GM23338 (cell line): ENCODE results near the gene VPS35. TPM values are rescaled to one million over a fixed set of nuclear protein-coding genes. Genes with fewer than 3 reads are reported as not detected.
"Not testable (repeated sequence)": the region's sequence is repeated elsewhere in the genome, so short reads cannot be mapped to it uniquely, and the experiment has no call there.

Source experiments
- ATAC-seq: fragments of 200-7000 bp; cut with Tn5 transposase; 3 replicates; pipeline ENCODE4 v1.9.1; 2020
- DNase-seq: peaks from one replicate; pipeline ENCODE4 v3.0.0-alpha.2; 2015; ENCODE audit warnings: low spot score
- H2AFZ ChIP-seq: fragments of 200-600 bp; sonication (generic); 2 replicates; pipeline ENCODE4 v1.8.0; 2016; ENCODE audit warnings: antibody characterized with exemption, mild to moderate bottlenecking, moderate library complexity
- H3F3A ChIP-seq: fragments of 200-600 bp; sonication (generic); replicated peaks from 2 replicates; pipeline ENCODE4 v1.8.0; 2017; ENCODE audit warnings: antibody characterized with exemption, mixed run types, low read depth
- H3K27ac ChIP-seq: fragments of 200-600 bp; sonication (generic); 2 replicates; pipeline ENCODE4 v1.6.1; 2016; ENCODE audit warnings: low read depth
- H3K27me3 ChIP-seq: fragments of 200-600 bp; sonication (generic); 2 replicates; pipeline ENCODE4 v1.8.0; 2016; ENCODE audit warnings: mild to moderate bottlenecking, mixed run types, moderate library complexity; ENCODE audit not compliant: insufficient read depth
- H3K36me3 ChIP-seq: fragments of 200-600 bp; sonication (generic); 2 replicates; pipeline ENCODE4 v1.8.0; 2016; ENCODE audit warnings: mild to moderate bottlenecking; ENCODE audit not compliant: insufficient read depth
- H3K4me1 ChIP-seq: fragments of 200-600 bp; sonication (generic); 2 replicates; pipeline ENCODE4 v1.8.0; 2016; ENCODE audit warnings: mild to moderate bottlenecking, moderate library complexity; ENCODE audit not compliant: insufficient read depth
- H3K4me2 ChIP-seq: fragments of 200-600 bp; sonication (generic); 2 replicates; pipeline ENCODE4 v1.7.1; 2017; ENCODE audit warnings: mixed run types
- H3K4me3 ChIP-seq: fragments of 200-600 bp; sonication (generic); 2 replicates; pipeline ENCODE4 v1.6.1; 2016; ENCODE audit warnings: mixed run types
- H3K79me2 ChIP-seq: fragments of 200-600 bp; sonication (generic); replicated peaks from 2 replicates; pipeline ENCODE4 v1.8.0; 2017; ENCODE audit warnings: mild to moderate bottlenecking; ENCODE audit not compliant: insufficient read depth
- H3K9me2 ChIP-seq: fragments of 200-600 bp; sonication (generic); 2 replicates; pipeline ENCODE4 v1.8.0; 2017; ENCODE audit not compliant: insufficient read depth
- H4K20me1 ChIP-seq: fragments of 200-600 bp; sonication (generic); replicated peaks from 2 replicates; pipeline ENCODE4 v1.8.0; 2017; ENCODE audit warnings: mild to moderate bottlenecking; ENCODE audit not compliant: insufficient read depth
- H3K27ac Mint-ChIP-seq: 2 replicates; pipeline ENCODE4 v1.8.0; 2020; ENCODE audit warnings: inconsistent platforms, mild to moderate bottlenecking, moderate library complexity, mixed read lengths
- H3K27me3 Mint-ChIP-seq: 3 replicates; pipeline ENCODE4 v1.8.0; 2022; ENCODE audit warnings: low read depth, mild to moderate bottlenecking, moderate library complexity, mixed read lengths, inconsistent platforms; ENCODE audit not compliant: insufficient read depth, poor library complexity
- H3K36me3 Mint-ChIP-seq: 3 replicates; pipeline ENCODE4 v1.8.0; 2021; ENCODE audit warnings: low read depth, mild to moderate bottlenecking, inconsistent platforms, moderate library complexity, mixed read lengths
- H3K4me1 Mint-ChIP-seq: 3 replicates; pipeline ENCODE4 v1.8.0; 2020; ENCODE audit warnings: mild to moderate bottlenecking, inconsistent platforms, mixed read lengths
- H3K4me3 Mint-ChIP-seq: 3 replicates; pipeline ENCODE4 v1.8.0; 2021; ENCODE audit warnings: moderate library complexity, mild to moderate bottlenecking, inconsistent platforms, mixed read lengths
- H3K9me3 Mint-ChIP-seq: 3 replicates; pipeline ENCODE4 v1.8.0; 2020; ENCODE audit warnings: moderate library complexity, mild to moderate bottlenecking, inconsistent platforms, mixed read lengths
- EZH2 ChIP-seq: fragments of 200-600 bp; sonication (generic); IDR thresholded peaks from one replicate; pipeline ENCODE4 v1.8.0; 2017; ENCODE audit warnings: antibody characterized with exemption, mild to moderate bottlenecking, low read depth; ENCODE audit not compliant: unreplicated experiment
- JUNB ChIP-seq: IDR thresholded peaks from one replicate; pipeline ENCODE4 v1.6.1; 2016; ENCODE audit warnings: antibody characterized with exemption; ENCODE audit not compliant: unreplicated experiment
- ZNF331 ChIP-seq: fragments of 250-450 bp; sonication (Bioruptor Pico); IDR thresholded peaks from 2 replicates; pipeline ENCODE4 v1.5.0; 2020; ENCODE audit warnings: low read depth, mild to moderate bottlenecking, moderate library complexity
- polyA plus RNA-seq: library from polyadenylated mRNA; unstranded; fragments of >200 nt; fragmentation: Nextera tagmentation; extraction: Ambion mirVana; gene quantifications from 2 replicates; pipeline ENCODE4 v1.2.1, GENCODE V29; 2016
- total RNA-seq: library from RNA; depleted of rRNA; stranded (reverse); fragments of >200 nt; shearing (Covaris generic); gene quantifications from 2 replicates; pipeline ENCODE4 v1.2.3, GENCODE V29; 2014
- TF ChIP-seq, protein P1 (sequence below), 2 experiments: fragments of 200-600 bp in 1 of 2; sonication (generic) in 1 of 2; conservative IDR thresholded peaks; 2 replicates each; pipeline versions ENCODE4 v1.5.1 to v1.6.1; 2016 to 2017; ENCODE audit warnings: antibody characterized with exemption in 2 of 2, low read depth in 2 of 2, mild to moderate bottlenecking in 2 of 2, moderate library complexity in 1 of 2
- TF ChIP-seq, protein P2 (sequence below): IDR thresholded peaks from one replicate; pipeline ENCODE4 v1.6.1; 2018; ENCODE audit warnings: antibody characterized with exemption; ENCODE audit not compliant: unreplicated experiment
- TF ChIP-seq, protein P3 (sequence below): fragments of 250-450 bp; sonication (Bioruptor Pico); IDR thresholded peaks from 2 replicates; pipeline ENCODE4 v1.5.0; 2020; ENCODE audit warnings: mild to moderate bottlenecking, moderate library complexity
- TF ChIP-seq, protein P4 (sequence below): IDR thresholded peaks from 2 replicates; pipeline ENCODE4 v1.6.1; 2016; ENCODE audit warnings: antibody characterized with exemption

Gene VPS35
- total and polyA plus RNA-seq, 2 experiments from 2014 or later: 31.1 to 40.0 TPM

DNA sequence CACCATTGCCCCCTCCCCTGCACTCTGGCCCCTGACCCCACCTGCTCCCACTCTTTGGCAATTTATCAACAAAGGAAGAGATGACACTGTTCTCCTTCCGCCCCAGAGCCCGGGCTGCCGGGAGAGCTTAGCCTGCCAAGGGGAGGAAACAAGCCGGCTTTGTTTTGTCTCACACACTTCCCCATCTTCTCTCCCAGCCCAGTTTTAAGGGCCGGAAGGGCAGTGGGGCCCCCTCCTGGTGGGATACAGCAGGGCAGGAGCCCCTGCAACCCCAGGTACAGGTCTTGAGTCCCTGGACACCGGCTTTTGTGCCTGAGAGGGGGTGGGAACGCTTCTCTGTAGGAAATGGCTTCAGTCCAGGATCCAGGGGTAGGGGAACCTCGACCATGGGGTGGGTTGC lies 65.7 kb downstream of the VPS35 start:
- not testable (repeated sequence) for H3F3A ChIP-seq, H3K27ac Mint-ChIP-seq, H4K20me1 ChIP-seq, H3K9me3 Mint-ChIP-seq, H3K36me3 Mint-ChIP-seq, H3K4me3 Mint-ChIP-seq, H3K4me3 ChIP-seq, H3K36me3 ChIP-seq, DNase-seq, H2AFZ ChIP-seq, H3K9me2 ChIP-seq, H3K4me2 ChIP-seq, H3K27me3 Mint-ChIP-seq, H3K4me1 Mint-ChIP-seq, H3K27me3 ChIP-seq, H3K27ac ChIP-seq
- H3K79me2 ChIP-seq: peaks cover 33% of the 10 kb centered on the region
- H3K4me1 ChIP-seq: peaks cover 11% of the 10 kb centered on the region
- TF ChIP-seq, protein P1, sequence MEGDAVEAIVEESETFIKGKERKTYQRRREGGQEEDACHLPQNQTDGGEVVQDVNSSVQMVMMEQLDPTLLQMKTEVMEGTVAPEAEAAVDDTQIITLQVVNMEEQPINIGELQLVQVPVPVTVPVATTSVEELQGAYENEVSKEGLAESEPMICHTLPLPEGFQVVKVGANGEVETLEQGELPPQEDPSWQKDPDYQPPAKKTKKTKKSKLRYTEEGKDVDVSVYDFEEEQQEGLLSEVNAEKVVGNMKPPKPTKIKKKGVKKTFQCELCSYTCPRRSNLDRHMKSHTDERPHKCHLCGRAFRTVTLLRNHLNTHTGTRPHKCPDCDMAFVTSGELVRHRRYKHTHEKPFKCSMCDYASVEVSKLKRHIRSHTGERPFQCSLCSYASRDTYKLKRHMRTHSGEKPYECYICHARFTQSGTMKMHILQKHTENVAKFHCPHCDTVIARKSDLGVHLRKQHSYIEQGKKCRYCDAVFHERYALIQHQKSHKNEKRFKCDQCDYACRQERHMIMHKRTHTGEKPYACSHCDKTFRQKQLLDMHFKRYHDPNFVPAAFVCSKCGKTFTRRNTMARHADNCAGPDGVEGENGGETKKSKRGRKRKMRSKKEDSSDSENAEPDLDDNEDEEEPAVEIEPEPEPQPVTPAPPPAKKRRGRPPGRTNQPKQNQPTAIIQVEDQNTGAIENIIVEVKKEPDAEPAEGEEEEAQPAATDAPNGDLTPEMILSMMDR (conservative IDR thresholded peaks at IDR 0.05; ENCODE audit: low read depth in 2 of 2): peak in 1 of 2 experiments; percentile 32; a peak in 2 of 4 replicates
- ATAC-seq: peak; percentile 85

DNA sequence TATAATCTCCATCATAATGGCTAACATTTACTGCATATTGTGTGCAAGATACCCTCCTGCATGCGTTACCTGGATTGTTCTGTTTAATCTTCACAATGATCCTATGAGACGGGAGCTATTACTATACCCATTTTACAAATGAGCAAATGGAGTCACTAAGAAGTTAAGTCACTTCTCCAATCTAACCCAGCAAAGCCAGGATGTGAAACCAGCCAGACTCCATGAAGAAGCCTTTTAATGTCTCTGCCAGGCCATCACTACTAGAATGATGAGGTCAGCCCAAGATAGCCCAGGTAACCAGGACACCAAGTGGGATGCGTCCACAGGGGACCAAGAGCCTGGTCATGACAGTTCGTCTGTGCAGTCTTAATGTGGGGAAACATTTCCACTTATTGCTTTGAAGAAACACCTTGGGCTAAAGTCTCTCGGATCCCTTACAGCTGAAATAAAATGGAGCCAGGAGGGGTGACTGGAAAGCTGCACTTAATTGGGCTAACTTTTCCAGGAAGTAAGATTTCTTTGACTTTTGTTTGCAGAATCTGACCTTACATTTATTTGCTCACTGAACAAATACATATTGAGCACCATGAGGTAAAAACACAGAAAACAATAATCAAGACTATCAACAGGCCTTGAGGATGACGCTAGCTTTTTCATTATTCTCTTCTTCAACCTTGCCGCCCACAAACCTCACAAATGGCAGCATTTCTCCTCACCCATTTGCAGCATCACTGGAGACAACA lies 66.9 kb downstream of the VPS35 start:
- H3K27ac ChIP-seq: no peak overlapping the region
- TF ChIP-seq, protein P2, sequence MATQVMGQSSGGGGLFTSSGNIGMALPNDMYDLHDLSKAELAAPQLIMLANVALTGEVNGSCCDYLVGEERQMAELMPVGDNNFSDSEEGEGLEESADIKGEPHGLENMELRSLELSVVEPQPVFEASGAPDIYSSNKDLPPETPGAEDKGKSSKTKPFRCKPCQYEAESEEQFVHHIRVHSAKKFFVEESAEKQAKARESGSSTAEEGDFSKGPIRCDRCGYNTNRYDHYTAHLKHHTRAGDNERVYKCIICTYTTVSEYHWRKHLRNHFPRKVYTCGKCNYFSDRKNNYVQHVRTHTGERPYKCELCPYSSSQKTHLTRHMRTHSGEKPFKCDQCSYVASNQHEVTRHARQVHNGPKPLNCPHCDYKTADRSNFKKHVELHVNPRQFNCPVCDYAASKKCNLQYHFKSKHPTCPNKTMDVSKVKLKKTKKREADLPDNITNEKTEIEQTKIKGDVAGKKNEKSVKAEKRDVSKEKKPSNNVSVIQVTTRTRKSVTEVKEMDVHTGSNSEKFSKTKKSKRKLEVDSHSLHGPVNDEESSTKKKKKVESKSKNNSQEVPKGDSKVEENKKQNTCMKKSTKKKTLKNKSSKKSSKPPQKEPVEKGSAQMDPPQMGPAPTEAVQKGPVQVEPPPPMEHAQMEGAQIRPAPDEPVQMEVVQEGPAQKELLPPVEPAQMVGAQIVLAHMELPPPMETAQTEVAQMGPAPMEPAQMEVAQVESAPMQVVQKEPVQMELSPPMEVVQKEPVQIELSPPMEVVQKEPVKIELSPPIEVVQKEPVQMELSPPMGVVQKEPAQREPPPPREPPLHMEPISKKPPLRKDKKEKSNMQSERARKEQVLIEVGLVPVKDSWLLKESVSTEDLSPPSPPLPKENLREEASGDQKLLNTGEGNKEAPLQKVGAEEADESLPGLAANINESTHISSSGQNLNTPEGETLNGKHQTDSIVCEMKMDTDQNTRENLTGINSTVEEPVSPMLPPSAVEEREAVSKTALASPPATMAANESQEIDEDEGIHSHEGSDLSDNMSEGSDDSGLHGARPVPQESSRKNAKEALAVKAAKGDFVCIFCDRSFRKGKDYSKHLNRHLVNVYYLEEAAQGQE: no peak
- TF ChIP-seq EZH2 (no peak), ZNF331 (CRISPR knock-in tag) (no peak), JUNB (no peak)
- TF ChIP-seq, protein P3, sequence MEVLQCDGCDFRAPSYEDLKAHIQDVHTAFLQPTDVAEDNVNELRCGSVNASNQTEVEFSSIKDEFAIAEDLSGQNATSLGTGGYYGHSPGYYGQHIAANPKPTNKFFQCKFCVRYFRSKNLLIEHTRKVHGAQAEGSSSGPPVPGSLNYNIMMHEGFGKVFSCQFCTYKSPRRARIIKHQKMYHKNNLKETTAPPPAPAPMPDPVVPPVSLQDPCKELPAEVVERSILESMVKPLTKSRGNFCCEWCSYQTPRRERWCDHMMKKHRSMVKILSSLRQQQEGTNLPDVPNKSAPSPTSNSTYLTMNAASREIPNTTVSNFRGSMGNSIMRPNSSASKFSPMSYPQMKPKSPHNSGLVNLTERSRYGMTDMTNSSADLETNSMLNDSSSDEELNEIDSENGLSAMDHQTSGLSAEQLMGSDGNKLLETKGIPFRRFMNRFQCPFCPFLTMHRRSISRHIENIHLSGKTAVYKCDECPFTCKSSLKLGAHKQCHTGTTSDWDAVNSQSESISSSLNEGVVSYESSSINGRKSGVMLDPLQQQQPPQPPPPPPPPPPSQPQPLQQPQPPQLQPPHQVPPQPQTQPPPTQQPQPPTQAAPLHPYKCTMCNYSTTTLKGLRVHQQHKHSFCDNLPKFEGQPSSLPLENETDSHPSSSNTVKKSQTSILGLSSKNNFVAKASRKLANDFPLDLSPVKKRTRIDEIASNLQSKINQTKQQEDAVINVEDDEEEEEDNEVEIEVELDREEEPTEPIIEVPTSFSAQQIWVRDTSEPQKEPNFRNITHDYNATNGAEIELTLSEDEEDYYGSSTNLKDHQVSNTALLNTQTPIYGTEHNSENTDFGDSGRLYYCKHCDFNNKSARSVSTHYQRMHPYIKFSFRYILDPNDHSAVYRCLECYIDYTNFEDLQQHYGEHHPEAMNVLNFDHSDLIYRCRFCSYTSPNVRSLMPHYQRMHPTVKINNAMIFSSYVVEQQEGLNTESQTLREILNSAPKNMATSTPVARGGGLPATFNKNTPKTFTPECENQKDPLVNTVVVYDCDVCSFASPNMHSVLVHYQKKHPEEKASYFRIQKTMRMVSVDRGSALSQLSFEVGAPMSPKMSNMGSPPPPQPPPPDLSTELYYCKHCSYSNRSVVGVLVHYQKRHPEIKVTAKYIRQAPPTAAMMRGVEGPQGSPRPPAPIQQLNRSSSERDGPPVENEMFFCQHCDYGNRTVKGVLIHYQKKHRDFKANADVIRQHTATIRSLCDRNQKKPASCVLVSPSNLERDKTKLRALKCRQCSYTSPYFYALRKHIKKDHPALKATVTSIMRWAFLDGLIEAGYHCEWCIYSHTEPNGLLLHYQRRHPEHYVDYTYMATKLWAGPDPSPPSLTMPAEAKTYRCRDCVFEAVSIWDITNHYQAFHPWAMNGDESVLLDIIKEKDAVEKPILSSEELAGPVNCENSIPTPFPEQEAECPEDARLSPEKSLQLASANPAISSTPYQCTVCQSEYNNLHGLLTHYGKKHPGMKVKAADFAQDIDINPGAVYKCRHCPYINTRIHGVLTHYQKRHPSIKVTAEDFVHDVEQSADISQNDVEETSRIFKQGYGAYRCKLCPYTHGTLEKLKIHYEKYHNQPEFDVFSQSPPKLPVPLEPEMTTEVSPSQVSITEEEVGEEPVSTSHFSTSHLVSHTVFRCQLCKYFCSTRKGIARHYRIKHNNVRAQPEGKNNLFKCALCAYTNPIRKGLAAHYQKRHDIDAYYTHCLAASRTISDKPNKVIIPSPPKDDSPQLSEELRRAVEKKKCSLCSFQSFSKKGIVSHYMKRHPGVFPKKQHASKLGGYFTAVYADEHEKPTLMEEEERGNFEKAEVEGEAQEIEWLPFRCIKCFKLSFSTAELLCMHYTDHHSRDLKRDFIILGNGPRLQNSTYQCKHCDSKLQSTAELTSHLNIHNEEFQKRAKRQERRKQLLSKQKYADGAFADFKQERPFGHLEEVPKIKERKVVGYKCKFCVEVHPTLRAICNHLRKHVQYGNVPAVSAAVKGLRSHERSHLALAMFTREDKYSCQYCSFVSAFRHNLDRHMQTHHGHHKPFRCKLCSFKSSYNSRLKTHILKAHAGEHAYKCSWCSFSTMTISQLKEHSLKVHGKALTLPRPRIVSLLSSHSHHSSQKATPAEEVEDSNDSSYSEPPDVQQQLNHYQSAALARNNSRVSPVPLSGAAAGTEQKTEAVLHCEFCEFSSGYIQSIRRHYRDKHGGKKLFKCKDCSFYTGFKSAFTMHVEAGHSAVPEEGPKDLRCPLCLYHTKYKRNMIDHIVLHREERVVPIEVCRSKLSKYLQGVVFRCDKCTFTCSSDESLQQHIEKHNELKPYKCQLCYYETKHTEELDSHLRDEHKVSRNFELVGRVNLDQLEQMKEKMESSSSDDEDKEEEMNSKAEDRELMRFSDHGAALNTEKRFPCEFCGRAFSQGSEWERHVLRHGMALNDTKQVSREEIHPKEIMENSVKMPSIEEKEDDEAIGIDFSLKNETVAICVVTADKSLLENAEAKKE (CRISPR knock-in tag): no peak
- TF ChIP-seq, protein P4, sequence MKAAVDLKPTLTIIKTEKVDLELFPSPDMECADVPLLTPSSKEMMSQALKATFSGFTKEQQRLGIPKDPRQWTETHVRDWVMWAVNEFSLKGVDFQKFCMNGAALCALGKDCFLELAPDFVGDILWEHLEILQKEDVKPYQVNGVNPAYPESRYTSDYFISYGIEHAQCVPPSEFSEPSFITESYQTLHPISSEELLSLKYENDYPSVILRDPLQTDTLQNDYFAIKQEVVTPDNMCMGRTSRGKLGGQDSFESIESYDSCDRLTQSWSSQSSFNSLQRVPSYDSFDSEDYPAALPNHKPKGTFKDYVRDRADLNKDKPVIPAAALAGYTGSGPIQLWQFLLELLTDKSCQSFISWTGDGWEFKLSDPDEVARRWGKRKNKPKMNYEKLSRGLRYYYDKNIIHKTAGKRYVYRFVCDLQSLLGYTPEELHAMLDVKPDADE: no peak

More for the DNA sequence above, 66.9 kb downstream of the VPS35 start:
- Mint-ChIP-seq H3K27me3 (peaks cover 3% of the 10 kb centered on the region), H3K36me3 (peaks cover 10% of the 10 kb centered on the region), H3K4me3 (peak overlapping the region; percentile 98; the same call in 2 of the 3 replicates), H3K27ac (no peak overlapping the region), H3K4me1 (peaks cover 6% of the 10 kb centered on the region; the same call in 2 of the 3 replicates), H3K9me3 (no peaks in the 10 kb centered on the region)
- peaks cover 36% of the 10 kb centered on the region for H3K79me2 ChIP-seq
- H3K9me2 ChIP-seq: no peaks in the 10 kb centered on the region
- H3K36me3 ChIP-seq: peaks cover 2% of the 10 kb centered on the region; the same call in 1 of the 2 replicates
- peaks cover 6% of the 10 kb centered on the region; the same call in 1 of the 2 replicates for H4K20me1 ChIP-seq
- DNase-seq (no peak), ATAC-seq (no peak)
- H3F3A ChIP-seq: no peaks in the 10 kb centered on the region
- peaks cover 11% of the 10 kb centered on the region for H3K4me1 ChIP-seq
- H3K4me3 ChIP-seq: no peak overlapping the region
- peak overlapping the region; percentile 81; the same call in 1 of the 2 replicates for H3K4me2 ChIP-seq
- H3K27me3 ChIP-seq: no peaks in the 10 kb centered on the region
- peak overlapping the region; percentile 4 for H2AFZ ChIP-seq
